Kidney epithelial cell (primary cell): ENCODE measurements around the gene NUDT6. TPM values are rescaled to one million over a fixed set of nuclear protein-coding genes. Genes with fewer than 3 reads are reported as not detected.

Source experiments
- DNase-seq: peaks from one replicate; pipeline ENCODE4 v3.0.0-alpha.2; 2010; ENCODE audit warnings: low read depth
- H3K27me3 ChIP-seq: 2 replicates; pipeline ENCODE4 v1.6.0; 2011; ENCODE audit warnings: low read length; ENCODE audit not compliant: control insufficient read depth, insufficient read depth
- H3K36me3 ChIP-seq: 2 replicates; pipeline ENCODE4 v1.5.1; 2011; ENCODE audit warnings: low read length; ENCODE audit not compliant: control insufficient read depth, insufficient read depth
- H3K4me3 ChIP-seq: 2 replicates; pipeline ENCODE4 v1.5.1; 2011; ENCODE audit warnings: low read depth, mild to moderate bottlenecking, control low read depth, low read length
- CTCF ChIP-seq: IDR thresholded peaks from 2 replicates; pipeline ENCODE4 v1.5.1; 2011; ENCODE audit warnings: mild to moderate bottlenecking, moderate library complexity, low read length, control low read depth, inconsistent platforms; ENCODE audit not compliant: insufficient read depth, poor library complexity, severe bottlenecking
- total RNA-seq: library from RNA; depleted of rRNA; stranded (reverse); fragments of >200 nt; gene quantifications from 2 replicates; pipeline ENCODE4 v1.2.3, GENCODE V29; 2015

NUDT6 gene
- 9.7 and 10.0 TPM in 2 replicates for total RNA-seq

- Histone ChIP-seq H3K36me3 (no peaks in the 10 kb centered on the region), H3K27me3 (no peaks in the 10 kb centered on the region), H3K4me3 (peak within 1 kb of the TSS; percentile 67)
- DNase-seq: peak; percentile 23
- no peak for TF ChIP-seq CTCF
Observed at GRCh38 chr4:122921971-122922876, at the start of gene NUDT6. Gene NUDT6, minus strand, starts transcription at chr4:122922597. Its CDS starts 25 bp downstream, at chr4:122922572.

GRCh38 chr4:122968227-122968812, 45.9 kb upstream of the NUDT6 start:
- no peak for TF ChIP-seq CTCF
- no peak overlapping the region for H3K4me3 ChIP-seq
- H3K36me3 ChIP-seq: no peaks in the 10 kb centered on the region
- no peaks in the 10 kb centered on the region for H3K27me3 ChIP-seq
- no peak for DNase-seq

GRCh38 chr4:122967231-122967630, 44.8 kb upstream of the NUDT6 start:
- H3K4me3 ChIP-seq: no peak overlapping the region
- DNase-seq: no peak
- H3K36me3 ChIP-seq: no peaks in the 10 kb centered on the region
- no peaks in the 10 kb centered on the region for H3K27me3 ChIP-seq
- no peak for TF ChIP-seq CTCF

GRCh38 chr4:122966201-122966600, 43.8 kb upstream of the NUDT6 start:
- no peak for TF ChIP-seq CTCF
- Histone ChIP-seq H3K27me3 (no peaks in the 10 kb centered on the region), H3K36me3 (no peaks in the 10 kb centered on the region), H3K4me3 (no peak overlapping the region)
- DNase-seq: no peak

- Histone ChIP-seq H3K27me3 (no peaks in the 10 kb centered on the region), H3K36me3 (no peaks in the 10 kb centered on the region), H3K4me3 (no peak overlapping the region)
- TF ChIP-seq CTCF: no peak
- no peak for DNase-seq
Observed at GRCh38 chr4:122963216-122963615, 40.8 kb upstream of the NUDT6 start.
